Liver (tissue), 3 donors: ENCODE measurements around the gene ICAM1.

Source experiments
- CTCF ChIP-seq: fragments of 150-350 bp; IDR thresholded peaks from 2 replicates; pipeline ENCODE4 v1.5.1; 2017; ENCODE audit warnings: improper control_type of control experiment, low read depth, low read length; ENCODE audit not compliant: missing input control
- NR2F2 ChIP-seq: IDR thresholded peaks from 2 replicates; pipeline ENCODE4 v1.6.1; 2016; ENCODE audit warnings: antibody characterized with exemption
- REST ChIP-seq: IDR thresholded peaks from 2 replicates; pipeline ENCODE4 v1.6.1; 2016; ENCODE audit warnings: antibody characterized with exemption, mild to moderate bottlenecking
- SP1 ChIP-seq: IDR thresholded peaks from 2 replicates; pipeline ENCODE4 v1.6.1; 2018; ENCODE audit warnings: antibody characterized with exemption, mild to moderate bottlenecking
- YY1 ChIP-seq: IDR thresholded peaks from 2 replicates; pipeline ENCODE4 v1.6.1; 2016; ENCODE audit warnings: antibody characterized with exemption, mild to moderate bottlenecking
- ZBTB33 ChIP-seq: IDR thresholded peaks from 2 replicates; pipeline ENCODE4 v1.6.1; 2016; ENCODE audit warnings: antibody characterized with exemption
- donor health status: healthy.
- donor health status: healthy.

GRCh38 chr19:10277795-10278589, 7.1 kb downstream of the ICAM1 start:
- no peak for TF ChIP-seq CTCF
- no peak for TF ChIP-seq ZBTB33
- TF ChIP-seq SP1: no peak
- TF ChIP-seq NR2F2: no peak
- no peak for TF ChIP-seq REST
- no peak for TF ChIP-seq YY1
